Measurements from ENCODE around the gene IFNK. TPM values are rescaled to one million over a fixed set of nuclear protein-coding genes. Genes with fewer than 3 reads are reported as not detected.

The IFNK gene
- total RNA-seq, 4 donors from 2014 or later: not detected

DNA sequence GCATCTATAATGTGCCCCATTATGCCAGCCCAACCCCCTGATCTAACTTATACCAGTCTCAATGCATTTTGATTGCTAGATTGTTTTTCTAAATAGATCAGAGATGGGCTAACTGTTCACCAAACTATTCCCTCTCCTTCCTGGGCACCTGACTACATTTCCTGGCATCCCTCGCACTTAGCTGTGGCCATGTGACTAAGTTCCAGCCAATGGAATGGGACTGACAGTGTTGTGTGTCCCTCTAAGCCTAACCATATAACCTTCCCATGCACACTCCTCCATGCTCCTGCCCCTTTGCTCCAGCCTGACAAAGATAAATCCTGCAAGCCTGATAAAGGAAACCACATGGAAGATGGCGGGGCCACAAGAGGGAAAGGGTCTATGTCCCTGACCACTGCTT is 12.3 kb upstream of the IFNK start:
- TF ChIP-seq, protein P1, sequence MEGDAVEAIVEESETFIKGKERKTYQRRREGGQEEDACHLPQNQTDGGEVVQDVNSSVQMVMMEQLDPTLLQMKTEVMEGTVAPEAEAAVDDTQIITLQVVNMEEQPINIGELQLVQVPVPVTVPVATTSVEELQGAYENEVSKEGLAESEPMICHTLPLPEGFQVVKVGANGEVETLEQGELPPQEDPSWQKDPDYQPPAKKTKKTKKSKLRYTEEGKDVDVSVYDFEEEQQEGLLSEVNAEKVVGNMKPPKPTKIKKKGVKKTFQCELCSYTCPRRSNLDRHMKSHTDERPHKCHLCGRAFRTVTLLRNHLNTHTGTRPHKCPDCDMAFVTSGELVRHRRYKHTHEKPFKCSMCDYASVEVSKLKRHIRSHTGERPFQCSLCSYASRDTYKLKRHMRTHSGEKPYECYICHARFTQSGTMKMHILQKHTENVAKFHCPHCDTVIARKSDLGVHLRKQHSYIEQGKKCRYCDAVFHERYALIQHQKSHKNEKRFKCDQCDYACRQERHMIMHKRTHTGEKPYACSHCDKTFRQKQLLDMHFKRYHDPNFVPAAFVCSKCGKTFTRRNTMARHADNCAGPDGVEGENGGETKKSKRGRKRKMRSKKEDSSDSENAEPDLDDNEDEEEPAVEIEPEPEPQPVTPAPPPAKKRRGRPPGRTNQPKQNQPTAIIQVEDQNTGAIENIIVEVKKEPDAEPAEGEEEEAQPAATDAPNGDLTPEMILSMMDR (IDR thresholded peaks at IDR 0.05; ENCODE audit: low read depth): no peak

- TF ChIP-seq, protein P1 (IDR thresholded peaks at IDR 0.05; ENCODE audit: low read depth): no peak
These were observed 9.5 kb upstream of the IFNK start for GRCh38 chr9:27514551-27514950.

DNA sequence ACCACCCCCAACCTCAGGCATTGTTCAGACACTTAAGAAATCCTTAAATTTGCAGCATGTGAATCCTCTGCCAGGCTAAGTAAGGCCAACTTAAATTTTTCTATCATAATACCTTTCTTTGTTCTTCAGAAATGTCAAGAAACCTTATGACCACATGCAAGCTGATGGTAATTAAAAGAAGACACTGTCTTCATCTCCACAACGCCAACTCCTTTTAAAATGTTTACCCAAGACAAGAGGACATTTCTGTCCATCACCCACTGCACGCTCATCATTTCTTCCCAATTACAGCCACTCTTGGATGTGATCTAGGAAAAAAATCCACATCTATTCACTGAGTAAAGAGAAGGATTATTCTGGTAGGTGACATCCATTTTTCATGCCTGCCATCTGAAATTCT is 6.1 kb upstream of the IFNK start:
- TF ChIP-seq, protein P1 (IDR thresholded peaks at IDR 0.05; ENCODE audit: low read depth): no peak

- TF ChIP-seq, protein P1 (IDR thresholded peaks at IDR 0.05; ENCODE audit: low read depth): no peak
These were observed 5.3 kb upstream of the IFNK start for GRCh38 chr9:27518809-27519208.

DNA sequence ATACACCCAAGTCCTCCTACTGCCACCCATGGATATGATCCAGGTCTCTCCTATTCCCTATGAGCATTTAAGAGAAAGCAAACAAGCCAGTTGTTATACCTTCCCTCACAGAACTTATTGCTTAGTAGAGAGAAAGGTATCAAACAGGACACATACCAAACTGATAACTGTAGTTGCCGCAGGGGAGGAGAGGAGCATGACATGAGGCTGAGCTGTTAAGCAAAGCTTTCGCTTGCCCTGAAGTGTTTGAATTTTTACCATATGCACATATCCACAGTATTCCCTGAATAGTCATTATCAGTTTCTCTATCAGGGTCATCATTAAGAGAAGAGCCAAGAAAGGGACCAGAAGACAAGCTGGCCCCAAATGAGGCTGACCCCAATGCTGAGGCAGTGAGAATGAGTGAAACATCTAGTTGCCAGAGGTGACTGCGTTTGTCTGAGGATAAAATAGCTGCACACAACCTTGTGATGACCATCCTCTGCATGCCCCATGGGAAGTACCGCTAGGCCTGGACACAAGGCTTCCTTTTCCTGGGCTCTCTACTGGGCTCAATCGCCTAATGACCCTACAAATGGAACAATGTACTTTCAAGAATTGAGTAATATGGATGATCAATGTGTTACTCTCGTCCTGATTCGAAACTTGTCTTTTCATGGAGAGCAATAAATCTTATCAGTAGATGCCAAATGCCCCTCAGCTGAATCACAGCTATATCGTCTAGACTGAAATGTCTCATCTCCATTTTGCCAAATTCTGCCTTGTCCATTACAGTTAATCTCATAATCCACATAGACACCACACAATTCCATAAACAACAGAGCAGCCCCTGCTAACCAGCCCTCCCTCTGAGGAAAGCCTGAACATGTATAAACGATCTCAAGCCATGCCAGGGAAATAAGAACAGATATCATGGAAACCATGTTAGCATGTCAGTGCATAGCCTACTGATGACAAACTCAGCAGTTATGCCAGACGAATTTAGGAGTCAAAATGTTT is 4.3 kb upstream of the IFNK start:
- TF ChIP-seq, protein P1 (IDR thresholded peaks at IDR 0.05; ENCODE audit: low read depth): no peak

DNA sequence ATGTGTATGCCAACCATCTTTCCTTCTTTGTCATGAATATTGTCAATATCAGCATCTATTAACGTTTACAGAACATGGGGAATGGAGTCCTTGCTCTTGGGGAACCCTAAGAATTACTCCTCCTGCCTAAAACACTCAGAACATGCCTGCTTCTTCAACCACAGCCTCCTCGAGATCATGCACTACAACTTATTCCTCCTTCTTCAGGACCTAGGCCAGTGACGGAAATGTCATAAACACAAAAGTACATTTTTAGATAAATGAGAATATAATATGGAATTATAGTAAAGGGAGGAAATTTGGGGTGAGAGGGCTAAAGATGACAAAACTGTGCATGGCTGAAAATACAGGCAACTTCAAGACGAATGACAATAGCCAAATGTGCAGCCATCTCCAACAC is 3.1 kb upstream of the IFNK start:
- TF ChIP-seq, protein P1 (IDR thresholded peaks at IDR 0.05; ENCODE audit: low read depth): no peak

- TF ChIP-seq, protein P1 (IDR thresholded peaks at IDR 0.05; ENCODE audit: low read depth): no peak
These were observed 949 bp upstream of the IFNK start for GRCh38 chr9:27523141-27523540.
